PFSK-1 (cell line): ENCODE data around the gene ATAD3B.

ENCODE experiments used
- FOXP2 ChIP-seq: optimal IDR thresholded peaks from 2 replicates; pipeline ENCODE3; 2011; ENCODE audit warnings: borderline replicate concordance, control low read depth, inconsistent platforms; ENCODE audit not compliant: insufficient read depth; ENCODE audit errors: extremely low read length, extremely low read depth
- POLR2AphosphoS5 ChIP-seq: IDR thresholded peaks from 2 replicates; pipeline ENCODE4 v1.6.1; 2012; ENCODE audit warnings: low read depth, mild to moderate bottlenecking, control low read depth, low read length, moderate library complexity
- SIN3A ChIP-seq: IDR thresholded peaks from 2 replicates; pipeline ENCODE4 v1.6.1; 2012; ENCODE audit warnings: mild to moderate bottlenecking, low read length, moderate library complexity, borderline replicate concordance; ENCODE audit not compliant: insufficient read depth
- TAF1 ChIP-seq: IDR thresholded peaks from 2 replicates; pipeline ENCODE4 v1.6.1; 2012; ENCODE audit warnings: low read length, control low read depth, borderline replicate concordance; ENCODE audit not compliant: insufficient read depth
- TF ChIP-seq, protein P1 (sequence below), 2 experiments: IDR thresholded peaks; 2 replicates each; pipeline versions ENCODE4 v1.6.1 to v1.8.0; 2011 to 2012; ENCODE audit warnings: low read depth in 2 of 2, low read length in 2 of 2, control low read depth in 1 of 2, inconsistent platforms in 1 of 2, mild to moderate bottlenecking in 1 of 2, moderate library complexity in 1 of 2; ENCODE audit not compliant: insufficient read depth in 1 of 2

Gene ATAD3B

DNA sequence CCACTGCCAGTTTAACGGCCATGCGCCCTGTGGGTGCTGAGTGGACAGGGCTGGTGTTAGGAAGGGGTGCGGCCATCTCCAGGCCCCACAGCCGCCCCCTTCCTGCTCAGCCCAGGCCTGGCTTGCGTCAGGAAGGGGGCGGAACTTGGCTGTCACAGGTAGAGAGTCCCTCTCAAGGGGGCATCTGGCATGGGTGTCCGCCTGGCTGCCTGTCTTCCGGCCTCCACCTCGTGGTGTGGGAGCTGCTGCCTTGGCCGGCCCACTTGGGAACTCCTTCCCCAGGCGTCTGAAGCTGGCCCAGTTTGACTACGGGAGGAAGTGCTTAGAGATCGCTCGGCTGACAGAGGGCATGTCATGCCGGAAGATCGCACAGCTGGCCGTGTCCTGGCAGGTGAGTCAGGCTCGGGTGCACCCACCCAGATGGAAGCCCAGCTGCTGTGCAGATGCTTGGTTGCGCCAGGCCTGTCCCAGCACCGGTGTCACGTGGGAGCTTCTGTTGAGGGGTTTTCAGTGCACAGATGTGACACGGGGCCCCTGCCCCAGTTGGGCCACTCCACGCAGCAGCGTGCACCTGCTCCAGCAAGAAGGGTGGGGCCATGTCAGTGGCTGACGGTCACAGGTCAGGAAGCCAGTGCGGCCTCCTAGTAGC, 9.1 kb upstream of the ATAD3B start:
- TF ChIP-seq, protein P1, sequence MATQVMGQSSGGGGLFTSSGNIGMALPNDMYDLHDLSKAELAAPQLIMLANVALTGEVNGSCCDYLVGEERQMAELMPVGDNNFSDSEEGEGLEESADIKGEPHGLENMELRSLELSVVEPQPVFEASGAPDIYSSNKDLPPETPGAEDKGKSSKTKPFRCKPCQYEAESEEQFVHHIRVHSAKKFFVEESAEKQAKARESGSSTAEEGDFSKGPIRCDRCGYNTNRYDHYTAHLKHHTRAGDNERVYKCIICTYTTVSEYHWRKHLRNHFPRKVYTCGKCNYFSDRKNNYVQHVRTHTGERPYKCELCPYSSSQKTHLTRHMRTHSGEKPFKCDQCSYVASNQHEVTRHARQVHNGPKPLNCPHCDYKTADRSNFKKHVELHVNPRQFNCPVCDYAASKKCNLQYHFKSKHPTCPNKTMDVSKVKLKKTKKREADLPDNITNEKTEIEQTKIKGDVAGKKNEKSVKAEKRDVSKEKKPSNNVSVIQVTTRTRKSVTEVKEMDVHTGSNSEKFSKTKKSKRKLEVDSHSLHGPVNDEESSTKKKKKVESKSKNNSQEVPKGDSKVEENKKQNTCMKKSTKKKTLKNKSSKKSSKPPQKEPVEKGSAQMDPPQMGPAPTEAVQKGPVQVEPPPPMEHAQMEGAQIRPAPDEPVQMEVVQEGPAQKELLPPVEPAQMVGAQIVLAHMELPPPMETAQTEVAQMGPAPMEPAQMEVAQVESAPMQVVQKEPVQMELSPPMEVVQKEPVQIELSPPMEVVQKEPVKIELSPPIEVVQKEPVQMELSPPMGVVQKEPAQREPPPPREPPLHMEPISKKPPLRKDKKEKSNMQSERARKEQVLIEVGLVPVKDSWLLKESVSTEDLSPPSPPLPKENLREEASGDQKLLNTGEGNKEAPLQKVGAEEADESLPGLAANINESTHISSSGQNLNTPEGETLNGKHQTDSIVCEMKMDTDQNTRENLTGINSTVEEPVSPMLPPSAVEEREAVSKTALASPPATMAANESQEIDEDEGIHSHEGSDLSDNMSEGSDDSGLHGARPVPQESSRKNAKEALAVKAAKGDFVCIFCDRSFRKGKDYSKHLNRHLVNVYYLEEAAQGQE (IDR thresholded peaks at IDR 0.05; ENCODE audit: insufficient read depth in 1 of 2, low read depth in 2 of 2, low read length in 2 of 2): no peak
- TF ChIP-seq FOXP2 (no peak), SIN3A (no peak), TAF1 (no peak), POLR2AphosphoS5 (no peak)

DNA sequence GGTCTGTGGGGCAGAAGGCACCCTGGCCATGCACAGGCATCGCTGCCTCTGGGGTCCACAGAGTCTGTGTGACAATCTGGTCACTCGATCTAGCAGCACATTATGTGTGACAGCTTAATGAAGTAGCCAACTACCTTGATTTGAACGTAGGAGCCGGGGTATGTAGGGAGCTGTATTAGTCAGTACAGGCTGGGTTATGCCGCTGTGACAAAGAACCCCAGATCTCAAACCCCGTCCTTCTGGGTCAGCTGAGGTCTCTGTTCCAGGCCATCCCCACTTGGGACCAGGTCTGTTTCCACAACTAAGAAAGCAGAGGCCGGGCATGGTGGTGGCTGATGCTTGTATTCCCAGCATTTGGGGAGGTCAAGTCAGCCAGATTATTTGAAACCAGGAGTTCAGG, 8.3 kb upstream of the ATAD3B start:
- TF ChIP-seq, protein P1 (IDR thresholded peaks at IDR 0.05; ENCODE audit: insufficient read depth in 1 of 2, low read depth in 2 of 2, low read length in 2 of 2): no peak
- no peak for TF ChIP-seq POLR2AphosphoS5
- no peak for TF ChIP-seq SIN3A
- no peak for TF ChIP-seq FOXP2
- no peak for TF ChIP-seq TAF1

DNA sequence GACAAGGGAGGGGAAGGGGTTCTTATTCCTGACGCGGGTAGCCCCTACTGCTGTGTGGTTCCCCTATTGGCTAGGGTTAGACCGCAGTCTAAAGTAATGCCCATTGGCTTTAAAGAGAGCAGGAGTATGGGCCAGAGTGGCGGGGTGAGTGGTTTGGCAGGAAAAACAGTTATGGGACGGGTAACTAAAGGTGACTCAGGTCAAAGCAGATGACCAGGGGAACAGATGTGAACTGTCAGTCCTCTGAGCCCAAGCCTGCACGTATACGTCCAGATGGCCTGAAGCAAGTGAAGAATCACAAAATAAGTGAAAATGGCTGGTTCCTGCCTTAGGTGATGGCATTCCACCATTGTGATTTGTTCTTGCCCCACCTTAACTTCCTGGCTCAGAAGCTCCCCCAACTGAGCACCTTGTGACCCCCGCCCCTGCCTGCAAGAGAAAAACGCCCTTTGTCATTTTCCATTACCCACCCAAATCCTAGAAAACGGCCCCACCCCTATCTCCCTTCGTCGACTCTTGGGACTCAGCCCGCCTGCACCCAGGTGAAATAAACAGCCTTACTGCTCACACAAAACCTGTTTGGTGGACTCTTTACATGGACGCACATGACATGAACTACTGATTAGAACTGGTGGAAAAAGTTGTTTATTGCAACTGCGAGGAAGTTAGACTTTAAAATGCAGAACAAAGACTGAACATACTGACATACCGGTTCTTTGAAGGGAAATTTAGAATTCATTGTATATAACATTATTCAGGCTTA, 758 bp upstream of the ATAD3B start:
- TF ChIP-seq FOXP2 (no peak), POLR2AphosphoS5 (no peak), SIN3A (no peak), TAF1 (no peak)
- TF ChIP-seq, protein P1 (IDR thresholded peaks at IDR 0.05; ENCODE audit: insufficient read depth in 1 of 2, low read depth in 2 of 2, low read length in 2 of 2): no peak

DNA sequence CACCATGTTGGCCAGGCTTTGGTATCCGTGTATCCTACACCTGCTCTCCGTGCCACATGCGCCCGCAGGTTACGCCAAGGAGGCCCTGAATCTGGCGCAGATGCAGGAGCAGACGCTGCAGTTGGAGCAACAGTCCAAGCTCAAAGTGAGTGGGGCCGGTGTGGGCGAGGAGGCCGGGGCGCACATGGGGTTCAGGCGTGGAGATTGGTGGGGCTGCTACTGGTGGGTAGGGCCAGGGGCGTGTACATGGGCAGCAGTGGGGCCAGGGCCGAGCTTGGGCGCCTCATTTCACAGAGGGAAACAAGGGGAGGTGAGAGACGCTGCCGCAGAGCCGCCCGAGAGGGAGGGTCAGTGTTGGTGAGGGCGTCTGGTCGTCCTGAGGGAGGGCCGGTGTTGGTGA, 5.6 kb downstream of the ATAD3B start:
- TF ChIP-seq POLR2AphosphoS5 (no peak), SIN3A (no peak), TAF1 (no peak), FOXP2 (no peak)
- TF ChIP-seq, protein P1 (IDR thresholded peaks at IDR 0.05; ENCODE audit: insufficient read depth in 1 of 2, low read depth in 2 of 2, low read length in 2 of 2): no peak
